ENCODE measurements around the gene CACNA1S.

DNA sequence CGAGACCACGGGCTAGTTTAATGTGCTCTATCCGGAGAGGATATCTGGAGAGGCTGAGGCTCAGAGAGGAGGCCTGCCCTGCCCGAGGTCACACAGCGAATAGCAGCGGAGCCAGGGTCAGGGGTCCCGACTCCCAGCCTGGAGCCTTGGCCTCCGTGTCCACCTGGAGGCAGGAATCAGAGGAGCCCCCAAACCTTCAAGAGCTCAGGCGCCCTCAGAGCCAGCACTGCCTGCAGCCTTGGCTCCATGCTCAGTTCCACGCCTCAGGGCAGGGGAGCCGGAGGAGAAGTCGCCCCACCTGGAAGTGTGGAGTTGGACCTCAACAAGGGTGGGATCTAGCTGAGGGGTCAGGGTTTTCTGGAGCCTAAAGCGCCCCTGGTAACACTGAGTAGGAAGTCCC is 16.7 kb upstream of the CACNA1S start:
- TF ChIP-seq, protein P1, sequence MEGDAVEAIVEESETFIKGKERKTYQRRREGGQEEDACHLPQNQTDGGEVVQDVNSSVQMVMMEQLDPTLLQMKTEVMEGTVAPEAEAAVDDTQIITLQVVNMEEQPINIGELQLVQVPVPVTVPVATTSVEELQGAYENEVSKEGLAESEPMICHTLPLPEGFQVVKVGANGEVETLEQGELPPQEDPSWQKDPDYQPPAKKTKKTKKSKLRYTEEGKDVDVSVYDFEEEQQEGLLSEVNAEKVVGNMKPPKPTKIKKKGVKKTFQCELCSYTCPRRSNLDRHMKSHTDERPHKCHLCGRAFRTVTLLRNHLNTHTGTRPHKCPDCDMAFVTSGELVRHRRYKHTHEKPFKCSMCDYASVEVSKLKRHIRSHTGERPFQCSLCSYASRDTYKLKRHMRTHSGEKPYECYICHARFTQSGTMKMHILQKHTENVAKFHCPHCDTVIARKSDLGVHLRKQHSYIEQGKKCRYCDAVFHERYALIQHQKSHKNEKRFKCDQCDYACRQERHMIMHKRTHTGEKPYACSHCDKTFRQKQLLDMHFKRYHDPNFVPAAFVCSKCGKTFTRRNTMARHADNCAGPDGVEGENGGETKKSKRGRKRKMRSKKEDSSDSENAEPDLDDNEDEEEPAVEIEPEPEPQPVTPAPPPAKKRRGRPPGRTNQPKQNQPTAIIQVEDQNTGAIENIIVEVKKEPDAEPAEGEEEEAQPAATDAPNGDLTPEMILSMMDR (IDR thresholded peaks at IDR 0.05; ENCODE audit: low read depth, low read length) = no peak
- no peak for TF ChIP-seq EZH2phosphoT487 (IDR thresholded peaks at IDR 0.05; ENCODE audit: low read depth)
